OCI-LY1 (cell line): ENCODE measurements around the gene PDK3.

Experiments
- H2AFZ ChIP-seq: fragments of 200-600 bp; sonication (generic), shearing (Covaris generic); 2 replicates; pipeline ENCODE4 v1.6.0; 2014; ENCODE audit warnings: antibody characterized with exemption, mild to moderate bottlenecking, low read length
- H3F3A ChIP-seq: fragments of 200-600 bp; sonication (generic), shearing (Covaris generic); 2 replicates; pipeline ENCODE4 v1.6.0; 2014; ENCODE audit warnings: mild to moderate bottlenecking, antibody characterized with exemption, low read length, moderate library complexity; ENCODE audit not compliant: insufficient read depth
- H3K27ac ChIP-seq: fragments of 200-600 bp; sonication (generic); 2 replicates; pipeline ENCODE4 v1.5.1; 2014; ENCODE audit warnings: low read length, mixed run types, mild to moderate bottlenecking, low read depth; ENCODE audit not compliant: poor library complexity, severe bottlenecking
- H3K27me3 ChIP-seq: fragments of 200-600 bp; sonication (generic); 2 replicates; pipeline ENCODE4 v1.6.0; 2014; ENCODE audit warnings: antibody characterized with exemption, mild to moderate bottlenecking, low read length, moderate library complexity; ENCODE audit not compliant: insufficient read depth
- H3K36me3 ChIP-seq: fragments of 200-600 bp; sonication (generic); 2 replicates; pipeline ENCODE4 v1.6.1; 2014; ENCODE audit warnings: mild to moderate bottlenecking, antibody characterized with exemption, low read length, moderate library complexity, mixed read lengths; ENCODE audit not compliant: insufficient read depth
- H3K4me1 ChIP-seq: fragments of 200-600 bp; sonication (generic); 2 replicates; pipeline ENCODE4 v1.5.1; 2014; ENCODE audit warnings: mild to moderate bottlenecking, low read length, moderate library complexity; ENCODE audit not compliant: insufficient read depth, severe bottlenecking
- H3K4me2 ChIP-seq: fragments of 200-600 bp; sonication (generic), shearing (Covaris generic); 2 replicates; pipeline ENCODE4 v1.6.1; 2014; ENCODE audit warnings: low read length
- H3K4me3 ChIP-seq: fragments of 200-600 bp; sonication (generic); 2 replicates; pipeline ENCODE4 v1.5.1; 2014; ENCODE audit warnings: low read length, low read depth, mild to moderate bottlenecking, mixed read lengths; ENCODE audit not compliant: poor library complexity, severe bottlenecking
- H3K79me2 ChIP-seq: fragments of 200-600 bp; shearing (Covaris generic); 2 replicates; pipeline ENCODE4 v1.6.1; 2016; ENCODE audit warnings: mixed run types, low read length, mixed read lengths; ENCODE audit not compliant: insufficient read depth
- H3K9ac ChIP-seq: fragments of 200-600 bp; sonication (generic), shearing (Covaris generic); 2 replicates; pipeline ENCODE4 v1.6.1; 2014; ENCODE audit warnings: mild to moderate bottlenecking, low read length, mixed read lengths
- H3K9me2 ChIP-seq: fragments of 200-600 bp; sonication (generic), shearing (Covaris generic); 2 replicates; pipeline ENCODE4 v1.6.1; 2014; ENCODE audit warnings: low read depth, mild to moderate bottlenecking, low read length, mixed read lengths
- H3K9me3 ChIP-seq: fragments of 200-600 bp; shearing (Covaris generic); 2 replicates; pipeline ENCODE4 v1.6.1; 2014; ENCODE audit warnings: low read length, mixed read lengths
- H4K20me1 ChIP-seq: fragments of 200-600 bp; sonication (generic), shearing (Covaris generic); 2 replicates; pipeline ENCODE4 v1.6.0; 2016; ENCODE audit warnings: mild to moderate bottlenecking, low read length; ENCODE audit not compliant: insufficient read depth
- EZH2 ChIP-seq: fragments of 200-600 bp; sonication (generic), shearing (Covaris generic); IDR thresholded peaks from 2 replicates; pipeline ENCODE4 v1.8.0; 2017; ENCODE audit warnings: borderline replicate concordance, mixed run types, mild to moderate bottlenecking, antibody characterized with exemption, low read length, moderate library complexity, mixed read lengths
- TF ChIP-seq, protein P1 (sequence below): fragments of 200-600 bp; sonication (generic), shearing (Covaris generic); IDR thresholded peaks from 2 replicates; pipeline ENCODE4 v1.5.1; 2017; ENCODE audit warnings: mild to moderate bottlenecking, antibody characterized with exemption, low read length, moderate library complexity, mixed read lengths

The PDK3 gene

GRCh38 chrX:24466025-24466424 lies 939 bp downstream of the PDK3 start:
- no peak for TF ChIP-seq EZH2
- TF ChIP-seq, protein P1, sequence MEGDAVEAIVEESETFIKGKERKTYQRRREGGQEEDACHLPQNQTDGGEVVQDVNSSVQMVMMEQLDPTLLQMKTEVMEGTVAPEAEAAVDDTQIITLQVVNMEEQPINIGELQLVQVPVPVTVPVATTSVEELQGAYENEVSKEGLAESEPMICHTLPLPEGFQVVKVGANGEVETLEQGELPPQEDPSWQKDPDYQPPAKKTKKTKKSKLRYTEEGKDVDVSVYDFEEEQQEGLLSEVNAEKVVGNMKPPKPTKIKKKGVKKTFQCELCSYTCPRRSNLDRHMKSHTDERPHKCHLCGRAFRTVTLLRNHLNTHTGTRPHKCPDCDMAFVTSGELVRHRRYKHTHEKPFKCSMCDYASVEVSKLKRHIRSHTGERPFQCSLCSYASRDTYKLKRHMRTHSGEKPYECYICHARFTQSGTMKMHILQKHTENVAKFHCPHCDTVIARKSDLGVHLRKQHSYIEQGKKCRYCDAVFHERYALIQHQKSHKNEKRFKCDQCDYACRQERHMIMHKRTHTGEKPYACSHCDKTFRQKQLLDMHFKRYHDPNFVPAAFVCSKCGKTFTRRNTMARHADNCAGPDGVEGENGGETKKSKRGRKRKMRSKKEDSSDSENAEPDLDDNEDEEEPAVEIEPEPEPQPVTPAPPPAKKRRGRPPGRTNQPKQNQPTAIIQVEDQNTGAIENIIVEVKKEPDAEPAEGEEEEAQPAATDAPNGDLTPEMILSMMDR: no peak

GRCh38 chrX:24468245-24468644 lies 3.2 kb downstream of the PDK3 start:
- H3K9me2 ChIP-seq: no peaks in the 10 kb centered on the region
- peak overlapping the region; percentile 74; the same call in 1 of the 2 replicates for H3K4me2 ChIP-seq
- H3K27ac ChIP-seq: peak overlapping the region; percentile 43
- H4K20me1 ChIP-seq: no peaks in the 10 kb centered on the region
- H3K79me2 ChIP-seq: peaks cover 17% of the 10 kb centered on the region; the same call in 1 of the 2 replicates
- TF ChIP-seq, protein P1: no peak
- TF ChIP-seq EZH2: no peak
- no peak overlapping the region for H3K9ac ChIP-seq
- H3F3A ChIP-seq: no peaks in the 10 kb centered on the region; the same call in 1 of the 2 replicates
- H3K4me3 ChIP-seq: no peak overlapping the region
- H2AFZ ChIP-seq: no peak overlapping the region
- no peaks in the 10 kb centered on the region for H3K27me3 ChIP-seq
- H3K36me3 ChIP-seq: no peaks in the 10 kb centered on the region
- peaks cover 61% of the 10 kb centered on the region for H3K4me1 ChIP-seq
- no peaks in the 10 kb centered on the region for H3K9me3 ChIP-seq

More at GRCh38 chrX:24466025-24466424, 939 bp downstream of the PDK3 start:
- H3K27ac ChIP-seq: peak overlapping the region; percentile 43
- H2AFZ ChIP-seq: no peak overlapping the region
- H3K4me2 ChIP-seq: peak overlapping the region; percentile 74
- 0 out of 2 replicates have a peak, but pooled peaks cover 4% of the 10 kb centered on the region for H3K79me2 ChIP-seq
- no peaks in the 10 kb centered on the region for H3K27me3 ChIP-seq
- H4K20me1 ChIP-seq: no peaks in the 10 kb centered on the region
- H3K4me1 ChIP-seq: peaks cover 57% of the 10 kb centered on the region
- H3F3A ChIP-seq: no peaks in the 10 kb centered on the region; the same call in 1 of the 2 replicates
- H3K9me2 ChIP-seq: no peaks in the 10 kb centered on the region
- no peaks in the 10 kb centered on the region for H3K9me3 ChIP-seq
- peak overlapping the region; percentile 88 for H3K4me3 ChIP-seq
- peak overlapping the region; percentile 86 for H3K9ac ChIP-seq
- no peaks in the 10 kb centered on the region for H3K36me3 ChIP-seq

GRCh38 chrX:24471808-24472207 lies 6.7 kb downstream of the PDK3 start:
- peaks cover 47% of the 10 kb centered on the region for H3K4me1 ChIP-seq
- no peaks in the 10 kb centered on the region for H3K9me2 ChIP-seq
- no peak overlapping the region; the same call in 1 of the 2 replicates for H3K4me2 ChIP-seq

More at GRCh38 chrX:24471808-24472207, 6.7 kb downstream of the PDK3 start:
- Histone ChIP-seq H3K27me3 (no peaks in the 10 kb centered on the region), H3K79me2 (peaks cover 20% of the 10 kb centered on the region), H3F3A (no peaks in the 10 kb centered on the region; the same call in 1 of the 2 replicates), H3K9me3 (no peaks in the 10 kb centered on the region), H3K9ac (no peak overlapping the region), H3K27ac (no peak overlapping the region), H3K4me3 (no peak overlapping the region), H4K20me1 (no peaks in the 10 kb centered on the region), H3K36me3 (no peaks in the 10 kb centered on the region), H2AFZ (no peak overlapping the region)
- TF ChIP-seq, protein P1: no peak
- no peak for TF ChIP-seq EZH2
